PC-9 (cell line): Measurements from ENCODE around the gene FRMPD2. TPM values are rescaled to one million over a fixed set of nuclear protein-coding genes. Genes with fewer than 3 reads are reported as not detected.

Experiments
- BruUV-seq: library from RNA; stranded (reverse); fragments of 400-500 nt; replicated peaks from 2 replicates; lab custom pipeline; 2021; lab: Mats Ljungman, UMichigan
- CTCF ChIA-PET: fragments of 300-600 bp; sonication (Branson Sonifier 250); formaldehyde crosslinking; loops from one replicate; lab custom pipeline; 2022; ENCODE audit warnings: antibody characterized with exemption; lab: Charles Lee
- POLR2A ChIA-PET: fragments of 300-600 bp; sonication (Branson Sonifier 250); formaldehyde crosslinking; loops from one replicate; lab custom pipeline; 2022; ENCODE audit warnings: antibody characterized with exemption; ENCODE audit not compliant: unreplicated experiment; lab: Charles Lee
- DNase-seq, 2 experiments: peaks; one replicate each; pipeline versions ENCODE4 v3.0.0 to v3.0.0-alpha.2; 2015 to 2022; ENCODE audit warnings: mixed read lengths in 1 of 2
- H2AFZ ChIP-seq: fragments of 200-600 bp; sonication (generic); 2 replicates; pipeline ENCODE4 v1.8.1; 2017; ENCODE audit warnings: antibody characterized with exemption
- H3F3A ChIP-seq: fragments of 200-600 bp; sonication (generic); 2 replicates; pipeline ENCODE4 v1.8.1; 2017; ENCODE audit warnings: antibody characterized with exemption, mild to moderate bottlenecking, low read depth; ENCODE audit not compliant: insufficient read depth
- H3K27ac ChIP-seq: fragments of 200-600 bp; sonication (generic); 2 replicates; pipeline ENCODE4 v1.6.1; 2016; ENCODE audit warnings: mixed run types
- H3K27me3 ChIP-seq: fragments of 200-600 bp; sonication (generic); 2 replicates; pipeline ENCODE4 v1.6.1; 2016; ENCODE audit warnings: low read depth, mixed run types; ENCODE audit not compliant: insufficient read depth
- H3K36me3 ChIP-seq: fragments of 200-600 bp; sonication (generic); 2 replicates; pipeline ENCODE4 v1.6.1; 2016; ENCODE audit warnings: low read depth, mixed run types
- H3K4me1 ChIP-seq: fragments of 200-600 bp; sonication (generic); replicated peaks from 2 replicates; pipeline ENCODE4 v1.6.1; 2016; ENCODE audit warnings: mixed run types; ENCODE audit not compliant: insufficient read depth
- H3K4me2 ChIP-seq: fragments of 200-600 bp; sonication (generic); 2 replicates; pipeline ENCODE4 v1.6.1; 2017; ENCODE audit warnings: mixed run types
- H3K4me3 ChIP-seq: fragments of 200-600 bp; sonication (generic); 2 replicates; pipeline ENCODE4 v1.6.1; 2016; ENCODE audit warnings: mixed run types
- H3K79me2 ChIP-seq: fragments of 200-600 bp; sonication (generic); 2 replicates; pipeline ENCODE4 v1.6.1; 2017; ENCODE audit warnings: low read depth, mixed run types
- H3K9me2 ChIP-seq: fragments of 200-600 bp; sonication (generic); 2 replicates; pipeline ENCODE4 v1.8.1; 2017; ENCODE audit warnings: mild to moderate bottlenecking; ENCODE audit not compliant: insufficient read depth
- H3K9me3 ChIP-seq: fragments of 200-600 bp; sonication (generic); 2 replicates; pipeline ENCODE4 v1.8.1; 2016; ENCODE audit warnings: low read depth; ENCODE audit not compliant: insufficient read depth
- H4K20me1 ChIP-seq: fragments of 200-600 bp; sonication (generic); 2 replicates; pipeline ENCODE4 v1.8.1; 2017; ENCODE audit not compliant: insufficient read depth
- CTCF ChIP-seq: fragments of 200-600 bp; sonication (generic); conservative IDR thresholded peaks from 2 replicates; pipeline ENCODE4 v1.6.1; 2017; ENCODE audit warnings: mixed run types, antibody characterized with exemption, mild to moderate bottlenecking, moderate library complexity
- EZH2 ChIP-seq: fragments of 200-600 bp; sonication (generic); IDR thresholded peaks from 2 replicates; pipeline ENCODE4 v1.8.0; 2017; ENCODE audit warnings: antibody characterized with exemption, low read depth
- intact Hi-C: fragments of 100-400 bp; cut with micrococcal nuclease; formaldehyde crosslinking; loops from one replicate; pipeline ENCODE4 v1.10.0; 2022; ENCODE audit not compliant: unreplicated experiment
- total RNA-seq: library from RNA; stranded (reverse); gene quantifications from 2 replicates; pipeline ENCODE4 v1.2.3, GENCODE V29; 2021

Gene FRMPD2
- total RNA-seq, 1 experiment from 2014 or later: 2.4 TPM

DNA sequence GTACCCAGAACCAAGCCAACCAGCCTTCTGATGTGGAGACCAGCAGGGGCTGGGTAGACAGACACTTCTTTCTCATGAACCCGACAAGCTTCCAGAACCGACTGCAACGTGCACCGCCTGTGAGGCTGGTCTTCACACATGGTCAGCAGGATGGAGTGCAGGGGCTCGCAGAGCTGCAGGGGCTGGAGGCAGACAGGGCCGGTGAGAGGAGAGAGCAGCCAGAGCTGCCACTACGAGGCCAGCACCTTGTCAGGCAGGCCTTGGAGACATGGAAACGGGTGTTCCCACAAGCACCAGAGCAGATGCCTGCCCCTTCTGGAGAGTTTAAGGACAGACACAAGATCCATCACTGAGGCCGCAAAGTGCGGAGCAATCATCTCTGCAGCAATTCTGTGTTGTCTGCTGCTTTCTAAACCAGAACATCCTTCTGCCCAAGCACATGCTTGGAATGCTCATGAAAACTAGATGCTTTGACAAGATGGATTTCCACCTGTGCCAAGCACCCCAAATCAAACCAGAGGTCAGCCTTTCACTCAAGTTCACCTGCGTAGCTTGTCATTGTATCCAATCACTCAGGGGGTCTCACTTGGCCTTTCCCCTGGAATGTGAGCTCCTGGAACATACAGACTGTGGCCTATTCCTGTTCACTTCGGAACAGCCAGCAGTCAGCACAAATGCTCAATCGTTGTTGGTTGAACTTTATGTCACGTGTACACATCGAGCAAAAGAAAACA is 32.2 kb downstream of the FRMPD2 start:
- H3K36me3 ChIP-seq: no peaks in the 10 kb centered on the region
- no peak overlapping the region for H3K4me2 ChIP-seq
- H3K27ac ChIP-seq: no peak overlapping the region
- no peaks in the 10 kb centered on the region for H3F3A ChIP-seq
- TF ChIP-seq CTCF: no peak
- TF ChIP-seq EZH2: no peak
- H4K20me1 ChIP-seq: no peaks in the 10 kb centered on the region
- no peak overlapping the region for H2AFZ ChIP-seq
- H3K4me3 ChIP-seq: no peak overlapping the region
- BruUV-seq: no TSS peak
- ChIA-PET POLR2A (interaction anchor here (0.8 kb wide), 1 partner anchor 88 kb away, joined by 7 read pairs; no protein-coding TSS in a partner anchor), CTCF (no interaction called here)
- H3K4me1 ChIP-seq: no peaks in the 10 kb centered on the region
- peaks cover 31% of the 10 kb centered on the region; the same call in 1 of the 2 replicates for H3K27me3 ChIP-seq
- no peaks in the 10 kb centered on the region for H3K79me2 ChIP-seq
- intact Hi-C loops: no loop called here
- no peaks in the 10 kb centered on the region for H3K9me3 ChIP-seq
- H3K9me2 ChIP-seq: no peaks in the 10 kb centered on the region
- DNase-seq: no peak

DNA sequence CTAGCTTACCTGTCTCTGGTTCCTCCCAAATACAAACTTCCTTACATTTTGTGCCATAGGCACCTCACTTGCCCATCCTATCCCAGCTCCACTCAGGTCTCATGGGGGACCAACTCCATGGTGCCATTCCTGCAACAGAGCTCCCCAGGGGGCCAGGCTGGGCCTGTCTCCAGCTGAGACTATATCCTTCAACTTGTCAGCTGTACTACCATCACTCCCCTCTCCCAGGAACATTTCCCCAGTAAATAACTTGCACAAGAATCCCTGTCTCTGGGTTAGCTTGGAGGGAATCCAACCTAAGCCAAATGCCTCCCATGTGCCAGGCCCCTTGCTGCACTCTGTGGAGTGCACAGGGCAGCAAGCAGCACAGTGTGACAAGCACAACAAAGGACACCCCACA is 33.2 kb downstream of the FRMPD2 start:
- POLR2A ChIA-PET: no interaction called here
- no peak overlapping the region for H3K4me3 ChIP-seq
- TF ChIP-seq EZH2 (no peak), CTCF (no peak)
- no peaks in the 10 kb centered on the region for H3F3A ChIP-seq
- no peaks in the 10 kb centered on the region for H3K79me2 ChIP-seq
- BruUV-seq: no TSS peak
- CTCF ChIA-PET: no interaction called here
- no peak for DNase-seq
- intact Hi-C loops: no loop called here
- no peak overlapping the region for H3K27ac ChIP-seq
- H2AFZ ChIP-seq: no peak overlapping the region
- H3K4me2 ChIP-seq: no peak overlapping the region
- H4K20me1 ChIP-seq: no peaks in the 10 kb centered on the region
- no peaks in the 10 kb centered on the region for H3K9me2 ChIP-seq
- no peaks in the 10 kb centered on the region for H3K4me1 ChIP-seq
- H3K9me3 ChIP-seq: no peaks in the 10 kb centered on the region
- no peaks in the 10 kb centered on the region for H3K36me3 ChIP-seq
- peaks cover 31% of the 10 kb centered on the region; the same call in 1 of the 2 replicates for H3K27me3 ChIP-seq

GRCh38 chr10:48240196-48240595 is 34.3 kb downstream of the FRMPD2 start:
- DNase-seq: no peak
- no peak overlapping the region for H2AFZ ChIP-seq
- ChIA-PET POLR2A (no interaction called here), CTCF (no interaction called here)
- H3K4me1 ChIP-seq: no peaks in the 10 kb centered on the region
- no peaks in the 10 kb centered on the region for H3K9me3 ChIP-seq
- no TSS peak for BruUV-seq
- no peak overlapping the region for H3K4me3 ChIP-seq
- no peaks in the 10 kb centered on the region for H3K36me3 ChIP-seq
- TF ChIP-seq CTCF: no peak
- H3K27me3 ChIP-seq: peaks cover 31% of the 10 kb centered on the region; the same call in 1 of the 2 replicates
- no peaks in the 10 kb centered on the region for H3F3A ChIP-seq
- intact Hi-C loops: no loop called here
- H3K4me2 ChIP-seq: no peak overlapping the region
- H3K27ac ChIP-seq: no peak overlapping the region
- H3K79me2 ChIP-seq: no peaks in the 10 kb centered on the region
- no peaks in the 10 kb centered on the region for H3K9me2 ChIP-seq
- H4K20me1 ChIP-seq: no peaks in the 10 kb centered on the region
